Heart left ventricle (tissue), 16 donors: ENCODE results near the gene KRIT1. TPM values are rescaled to one million over a fixed set of nuclear protein-coding genes. Genes with fewer than 3 reads are reported as not detected.

ENCODE experiments used
- ATAC-seq, 4 donors: fragments of 200-7000 bp; cut with Tn5 transposase; one replicate each; pipeline ENCODE4 v1.9.1; 2020 to 2022; ENCODE audit warnings: moderate library complexity in 4 of 4, mild to moderate bottlenecking in 3 of 4, moderate number of reproducible peaks in 1 of 4
- DNase-seq, 5 donors: peaks; one replicate each; pipeline ENCODE4 v3.0.0-alpha.2; 2020
- H3K27ac ChIP-seq, 12 donors: fragments of 200-600 bp; sonication (generic) in 4 of 12; one replicate each; pipeline versions ENCODE4 v1.5.0 to v1.8.0; 2016 to 2022; ENCODE audit warnings: mild to moderate bottlenecking in 2 of 12
- H3K27me3 ChIP-seq, 9 donors: fragments of 200-600 bp; sonication (generic) in 2 of 9; one replicate each; pipeline versions ENCODE4 v1.5.1 to v1.8.0; 2016 to 2022; ENCODE audit warnings: mild to moderate bottlenecking in 3 of 9
- H3K36me3 ChIP-seq, 9 donors: fragments of 200-600 bp; sonication (generic) in 2 of 9; one replicate each; pipeline versions ENCODE4 v1.5.0 to v1.8.0; 2018 to 2022; ENCODE audit warnings: mild to moderate bottlenecking in 2 of 9
- H3K4me1 ChIP-seq, 12 donors: fragments of 200-600 bp; sonication (generic) in 4 of 12; one replicate each; pipeline versions ENCODE4 v1.5.0 to v1.8.0; 2016 to 2022; ENCODE audit warnings: mild to moderate bottlenecking in 3 of 12
- H3K4me3 ChIP-seq, 12 donors: fragments of 200-600 bp; sonication (generic) in 4 of 12; one replicate each; pipeline versions ENCODE4 v1.5.0 to v1.8.0; 2017 to 2022; ENCODE audit warnings: mild to moderate bottlenecking in 9 of 12, moderate library complexity in 4 of 12
- H3K9me3 ChIP-seq, 12 donors: fragments of 200-600 bp; sonication (generic) in 4 of 12; one replicate each; pipeline versions ENCODE4 v1.5.0 to v1.8.0; 2016 to 2022; ENCODE audit warnings: mild to moderate bottlenecking in 1 of 12
- POLR2A ChIP-seq, 2 donors: fragments of 450-650 bp; IDR thresholded peaks; one replicate each; pipeline ENCODE4 v1.6.1; 2017; ENCODE audit warnings: antibody characterized with exemption in 2 of 2, mild to moderate bottlenecking in 2 of 2, moderate library complexity in 2 of 2
- WGBS, 4 donors: extraction: QIAGEN DNeasy Blood & Tissue Kit in 2 of 4; methylation state at CpG; one replicate each; pipeline versions ENCODE4 v1.1.5 to v1.1.7; 2013 to 2018; 5-methylcytosine and 5-hydroxymethylcytosine counted together
- intact Hi-C, 10 donors: fragments of 100-400 bp; cut with DNase I; formaldehyde crosslinking; loops; one replicate each; pipeline versions ENCODE4 v1.11.1 to v1.14.2; 2022
- polyA plus RNA-seq, 2 donors: library from polyadenylated mRNA; stranded (reverse); fragments of 200-250 nt; gene quantifications; one replicate each; pipeline ENCODE4 v1.2.3, GENCODE V29; 2013
- total RNA-seq, 9 donors: library from RNA; depleted of rRNA in 2 of 9; stranded (reverse); fragments of >200 nt in 2 of 9; fragmentation: NEBNext Ultra II Directional in 3 of 9; extraction: Animal tissue kit (Norgen Biotek cat#: 25700) in 3 of 9; gene quantifications; one replicate each; pipeline versions ENCODE4 v1.1.0 to v1.2.4, GENCODE V29; 2016 to 2023
- TF ChIP-seq, protein P1 (sequence below), 12 donors: fragments of 200-600 bp; sonication (generic) in 4 of 12; IDR thresholded peaks; one replicate each; pipeline versions ENCODE4 v1.5.0 to v1.8.0; 2018 to 2022; ENCODE audit warnings: antibody characterized with exemption in 12 of 12, mild to moderate bottlenecking in 5 of 12
- donor health status: ischemic (EF 13 %, LVEDD 7.1; RV severe dilation, severe dysfunction).
- donor health status: healthy with polysubstance abuse.
- donor health status: DM: no; HTN: yes; CAD: no.
- donor health status: DM: no; HTN: no; CAD: no.
- donor health status: ischemic (EF 25% LVEDD 6.9; RV normal size, moderate dysfunction).
- donor health status: ischemic (EF 25% LVEDD 5.7; RV mildly dilated, moderate dysfunction).
- donor health status: healthy.
- donor health status: DM: yes; HTN: yes; CAD: no.
- donor health status: ischemic (EF 35%, LVEDD 5.7; RV mildly dilated, moderate dysfunction).
- donor health status: nonischemic (EF 11% LVEDD 7.7; RV severe dilation, severe dysfunction).
- donor health status: DM: yes; HTN: yes; CAD: no.
- donor health status: PGD.
- donor health status: ischemic (EF 29% LVEDD 5.4; RV normal size, mild dysfunction).
- donor health status: nonischemic (EF 23%, LVEDD 6.1; RV moderate dilation, normal function).

Gene KRIT1
- total and polyA plus RNA-seq, 11 donors = 13.0 to 45.0 (median 28.9) TPM

GRCh38 chr7:92161271-92161670, 84.4 kb downstream of the KRIT1 start:
- DNase-seq (no peak), ATAC-seq (peak; percentile 7 to 74 (median 62))
- TF ChIP-seq POLR2A (IDR thresholded peaks at IDR 0.05) = no peak
- TF ChIP-seq, protein P1, sequence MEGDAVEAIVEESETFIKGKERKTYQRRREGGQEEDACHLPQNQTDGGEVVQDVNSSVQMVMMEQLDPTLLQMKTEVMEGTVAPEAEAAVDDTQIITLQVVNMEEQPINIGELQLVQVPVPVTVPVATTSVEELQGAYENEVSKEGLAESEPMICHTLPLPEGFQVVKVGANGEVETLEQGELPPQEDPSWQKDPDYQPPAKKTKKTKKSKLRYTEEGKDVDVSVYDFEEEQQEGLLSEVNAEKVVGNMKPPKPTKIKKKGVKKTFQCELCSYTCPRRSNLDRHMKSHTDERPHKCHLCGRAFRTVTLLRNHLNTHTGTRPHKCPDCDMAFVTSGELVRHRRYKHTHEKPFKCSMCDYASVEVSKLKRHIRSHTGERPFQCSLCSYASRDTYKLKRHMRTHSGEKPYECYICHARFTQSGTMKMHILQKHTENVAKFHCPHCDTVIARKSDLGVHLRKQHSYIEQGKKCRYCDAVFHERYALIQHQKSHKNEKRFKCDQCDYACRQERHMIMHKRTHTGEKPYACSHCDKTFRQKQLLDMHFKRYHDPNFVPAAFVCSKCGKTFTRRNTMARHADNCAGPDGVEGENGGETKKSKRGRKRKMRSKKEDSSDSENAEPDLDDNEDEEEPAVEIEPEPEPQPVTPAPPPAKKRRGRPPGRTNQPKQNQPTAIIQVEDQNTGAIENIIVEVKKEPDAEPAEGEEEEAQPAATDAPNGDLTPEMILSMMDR (IDR thresholded peaks at IDR 0.05) = no peak
- Histone ChIP-seq H3K27me3 (no peaks in the 10 kb centered on the region), H3K4me3 (no peak overlapping the region), H3K4me1 (no peaks in the 10 kb centered on the region), H3K27ac (no peak overlapping the region), H3K36me3 (no peaks in the 10 kb centered on the region), H3K9me3 (no peaks in the 10 kb centered on the region)
- 42 to 65% (median 49%) methylated on average over 1 of the region's 1 CpG for whole genome bisulfite sequencing, 4 donors
- intact Hi-C loops = no loop called here

GRCh38 chr7:92158660-92159575, 86.8 kb downstream of the KRIT1 start:
- H3K4me1 ChIP-seq = no peaks in the 10 kb centered on the region
- no peak for DNase-seq
- TF ChIP-seq POLR2A (IDR thresholded peaks at IDR 0.05) = no peak
- TF ChIP-seq, protein P1 (IDR thresholded peaks at IDR 0.05) = no peak
- no peaks in the 10 kb centered on the region for H3K36me3 ChIP-seq
- no peaks in the 10 kb centered on the region for H3K9me3 ChIP-seq
- H3K27me3 ChIP-seq = no peaks in the 10 kb centered on the region
- H3K27ac ChIP-seq = no peak overlapping the region
- no peak overlapping the region for H3K4me3 ChIP-seq
- intact Hi-C loops = no loop called here
- no peak for ATAC-seq
- WGBS, 4 donors = 91 to 94% (median 92%) methylated on average over 3 of the region's 3 CpGs

- DNase-seq (no peak), ATAC-seq (no peak)
- Histone ChIP-seq H3K27ac (no peak overlapping the region), H3K4me1 (no peaks in the 10 kb centered on the region), H3K9me3 (no peaks in the 10 kb centered on the region), H3K4me3 (no peak overlapping the region), H3K27me3 (no peaks in the 10 kb centered on the region), H3K36me3 (no peaks in the 10 kb centered on the region)
- no peak for TF ChIP-seq POLR2A (IDR thresholded peaks at IDR 0.05)
- TF ChIP-seq, protein P1 (IDR thresholded peaks at IDR 0.05) = no peak
- intact Hi-C loops = no loop called here
These were observed 88.7 kb downstream of the KRIT1 start for GRCh38 chr7:92156990-92157389.

- TF ChIP-seq, protein P1 (IDR thresholded peaks at IDR 0.05) = no peak
- no peak for TF ChIP-seq POLR2A (IDR thresholded peaks at IDR 0.05)
- Histone ChIP-seq H3K4me1 (no peaks in the 10 kb centered on the region), H3K36me3 (no peaks in the 10 kb centered on the region), H3K4me3 (no peak overlapping the region), H3K9me3 (no peaks in the 10 kb centered on the region), H3K27ac (no peak overlapping the region), H3K27me3 (no peaks in the 10 kb centered on the region)
- WGBS, 4 donors = 88 to 100% (median 95%) methylated on average over 1 of the region's 1 CpG
- intact Hi-C loops = no loop called here
- DNase-seq (no peak), ATAC-seq (no peak)
These were observed 90.5 kb downstream of the KRIT1 start for GRCh38 chr7:92155108-92155739.
